T-helper 17 cell (primary cell): ENCODE results near the gene TMEM164. TPM values are rescaled to one million over a fixed set of nuclear protein-coding genes. Genes with fewer than 3 reads are reported as not detected.
A peak's percentile ranks its signal among the peaks of the same experiment; 100 is the strongest.

Experiments used
- ATAC-seq: fragments of 150-1000 bp; cut with Tn5 transposase; 2 replicates; pipeline ENCODE4 v1.10.0; 2021; ENCODE audit warnings: mild to moderate bottlenecking, moderate library complexity
- DNase-seq, 3 donors: peaks; one replicate each; pipeline versions ENCODE4 v3.0.0 to v3.0.0-alpha.2; 2020 to 2021
- H3K9me3 ChIP-seq: one replicate; pipeline ENCODE4 v1.7.0; 2013; ENCODE audit warnings: low read length, mild to moderate bottlenecking; ENCODE audit not compliant: control insufficient read depth, poor library complexity, severe bottlenecking
- H3K27ac Mint-ChIP-seq: one replicate; pipeline ENCODE4 v1.8.0; 2022; ENCODE audit warnings: mild to moderate bottlenecking, moderate library complexity, mixed read lengths
- H3K27me3 Mint-ChIP-seq: one replicate; pipeline ENCODE4 v1.8.0; 2022; ENCODE audit warnings: mixed read lengths
- H3K36me3 Mint-ChIP-seq: one replicate; pipeline ENCODE4 v1.8.0; 2022; ENCODE audit warnings: low read depth, mixed read lengths
- H3K4me1 Mint-ChIP-seq: one replicate; pipeline ENCODE4 v1.8.0; 2022; ENCODE audit warnings: mild to moderate bottlenecking, mixed read lengths
- H3K4me3 Mint-ChIP-seq: one replicate; pipeline ENCODE4 v1.8.0; 2022; ENCODE audit warnings: mild to moderate bottlenecking, moderate library complexity, mixed read lengths
- total RNA-seq, 4 donors: library from RNA in 2 of 4; stranded (reverse) in 2 of 4; gene quantifications; one replicate each; pipeline ENCODE4 v1.2.3 and lab custom pipeline; 2022 to 2026

TMEM164 gene
- total RNA-seq, 2 donors from 2014 or later = 15.1 to 32.7 TPM

DNA sequence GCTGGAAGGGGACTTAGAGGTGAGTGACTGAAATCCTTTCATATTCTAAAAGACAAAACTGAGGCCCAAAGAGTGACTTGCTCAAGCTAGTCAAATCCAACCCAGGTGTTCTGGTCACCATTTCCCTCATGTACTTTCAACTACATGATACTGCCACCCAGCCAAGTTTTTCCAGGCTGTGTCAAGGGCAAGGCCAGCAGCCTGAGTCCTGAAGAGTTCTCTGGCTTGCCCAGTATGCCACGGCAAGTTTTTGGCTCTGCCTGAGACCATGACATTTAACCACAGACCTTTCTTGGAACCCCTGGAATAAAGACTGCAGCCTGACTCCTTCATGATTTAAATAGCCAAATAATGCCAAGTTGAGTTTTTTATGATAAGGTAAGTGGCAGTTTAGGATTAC, 10.7 kb upstream of the TMEM164 start:
- DNase-seq = no peak
- Mint-ChIP-seq H3K27ac (no peak overlapping the region), H3K4me1 (peaks cover 18% of the 10 kb centered on the region), H3K4me3 (no peak overlapping the region), H3K27me3 (no peaks in the 10 kb centered on the region), H3K36me3 (no peaks in the 10 kb centered on the region)
- ATAC-seq = no peak
- no peaks in the 10 kb centered on the region for H3K9me3 ChIP-seq

DNA sequence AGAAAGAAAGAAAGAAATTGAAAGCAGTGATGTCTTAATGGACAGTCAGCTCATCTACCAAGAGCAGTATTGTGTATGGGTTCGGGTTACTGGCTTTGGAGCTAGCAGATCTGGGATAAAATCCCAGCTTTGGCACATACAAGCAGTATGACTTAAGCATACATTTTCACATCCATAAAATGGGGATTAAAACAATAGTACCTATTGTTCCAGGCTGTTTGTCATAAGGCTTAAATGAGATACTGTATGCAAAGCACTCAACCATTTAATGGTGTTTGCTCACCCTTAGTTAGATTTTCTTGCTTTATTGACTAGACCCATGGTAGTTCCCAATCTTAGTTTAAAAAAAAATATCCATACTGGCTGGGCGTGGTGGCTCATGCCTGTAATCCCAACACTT, 7.8 kb upstream of the TMEM164 start:
- H3K27ac Mint-ChIP-seq = no peak overlapping the region
- no peaks in the 10 kb centered on the region for H3K27me3 Mint-ChIP-seq
- no peak for DNase-seq
- H3K4me3 Mint-ChIP-seq = no peak overlapping the region
- no peaks in the 10 kb centered on the region for H3K9me3 ChIP-seq
- no peak for ATAC-seq
- no peaks in the 10 kb centered on the region for H3K36me3 Mint-ChIP-seq
- H3K4me1 Mint-ChIP-seq = peaks cover 13% of the 10 kb centered on the region

DNA sequence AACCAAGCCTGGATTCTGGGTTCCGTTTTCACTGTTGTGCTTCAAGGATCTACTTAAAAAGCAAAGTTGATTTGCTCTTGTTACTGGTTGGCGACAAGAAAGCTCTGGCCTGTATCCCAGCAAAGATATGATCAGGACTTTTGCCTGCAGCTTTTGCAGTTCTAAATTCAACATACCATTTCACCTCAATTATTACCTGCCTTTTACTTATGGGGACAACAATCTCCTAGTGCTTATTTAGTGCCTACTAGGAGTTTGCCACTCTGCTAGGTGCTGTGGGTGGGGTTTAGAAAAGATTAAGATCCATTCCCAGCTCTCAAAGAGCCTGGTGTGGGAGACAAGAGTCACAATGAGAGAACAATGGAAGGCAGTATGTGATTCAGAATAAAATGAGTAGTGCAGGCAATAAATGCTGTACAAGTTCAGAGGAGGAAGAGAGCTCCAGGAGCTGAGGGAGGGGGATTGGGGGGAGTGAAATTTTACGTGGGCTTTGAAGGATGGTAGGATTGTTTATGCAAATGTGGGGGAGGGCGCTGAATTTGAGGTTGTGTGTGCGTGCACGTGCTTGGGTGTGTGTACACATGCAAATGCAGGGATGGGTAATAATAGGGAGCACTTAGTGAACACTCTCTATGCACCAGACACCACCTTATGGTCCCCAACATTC, 5.0 kb upstream of the TMEM164 start:
- Mint-ChIP-seq H3K36me3 (no peaks in the 10 kb centered on the region), H3K27me3 (no peaks in the 10 kb centered on the region), H3K4me3 (no peak overlapping the region), H3K27ac (no peak overlapping the region), H3K4me1 (peaks cover 12% of the 10 kb centered on the region)
- ATAC-seq = no peak
- H3K9me3 ChIP-seq = no peaks in the 10 kb centered on the region
- no peak for DNase-seq

DNA sequence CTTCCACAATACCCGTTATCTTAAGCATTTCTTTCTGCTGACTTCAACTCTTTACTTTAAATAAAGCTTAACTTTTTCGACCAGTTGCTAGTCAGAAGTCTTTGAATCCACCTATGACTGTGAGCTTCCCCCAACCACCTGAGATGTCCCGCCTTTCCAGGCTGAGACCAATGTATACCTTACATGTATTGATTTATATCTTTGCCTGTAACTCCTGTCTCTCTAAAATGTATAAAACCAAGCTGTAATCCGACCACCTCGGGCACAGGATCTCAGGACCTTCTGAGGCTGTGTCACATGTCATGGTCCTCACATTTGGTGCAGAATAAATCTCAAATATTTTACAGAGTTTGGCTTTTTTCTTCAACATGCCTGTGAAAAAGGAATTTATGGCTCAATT, 2.9 kb upstream of the TMEM164 start:
- peaks cover 19% of the 10 kb centered on the region for H3K4me1 Mint-ChIP-seq

DNA sequence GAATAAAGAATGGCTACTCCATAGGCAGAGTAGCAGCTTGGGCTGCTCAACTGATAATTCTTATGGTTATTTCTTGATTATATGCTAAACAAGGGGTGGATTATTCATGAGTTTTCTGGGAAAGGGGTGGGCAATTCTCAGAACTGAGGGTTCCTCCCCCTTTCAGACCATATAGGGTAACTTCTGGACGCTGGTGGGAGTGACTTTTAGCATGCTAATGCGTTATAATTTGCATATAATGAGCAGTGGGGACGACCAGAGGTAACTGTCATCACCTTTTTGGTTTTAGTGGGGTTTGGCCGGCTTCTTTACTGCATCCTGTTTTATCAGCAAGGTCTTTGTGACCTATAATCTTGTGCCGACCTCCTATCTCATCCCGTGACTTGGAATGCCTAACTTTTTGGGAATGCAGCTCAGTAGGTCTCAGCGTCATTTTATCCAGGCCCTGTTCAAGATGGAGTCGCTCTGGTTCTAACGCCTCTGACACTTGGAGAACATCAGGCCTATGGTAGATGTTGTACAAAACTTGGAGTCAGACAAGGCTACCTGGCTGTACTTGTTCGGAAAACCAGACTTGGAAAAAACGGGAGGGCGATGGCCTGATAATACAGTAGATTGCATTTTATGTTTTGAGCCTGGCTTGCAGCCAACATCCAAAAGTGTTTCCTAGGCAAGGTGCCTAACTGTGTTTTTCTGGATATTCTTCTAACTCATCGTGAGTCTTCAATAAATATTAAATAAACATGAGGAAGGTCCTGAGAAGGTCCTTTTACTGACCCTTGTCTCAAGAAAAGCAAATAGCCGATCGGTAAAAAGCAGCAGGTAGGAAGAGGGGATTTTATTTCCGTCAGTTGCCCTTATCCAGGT, 1.8 kb upstream of the TMEM164 start:
- H3K27me3 Mint-ChIP-seq = no peaks in the 10 kb centered on the region
- peak overlapping the region; percentile 92 for H3K4me3 Mint-ChIP-seq
- peaks cover 22% of the 10 kb centered on the region for H3K4me1 Mint-ChIP-seq
- DNase-seq = no peak
- H3K36me3 Mint-ChIP-seq = peaks cover 2% of the 10 kb centered on the region
- no peak for ATAC-seq
- no peaks in the 10 kb centered on the region for H3K9me3 ChIP-seq
- peak overlapping the region; percentile 88 for H3K27ac Mint-ChIP-seq

More for the DNA sequence above, 2.9 kb upstream of the TMEM164 start:
- H3K27ac Mint-ChIP-seq = no peak overlapping the region
- ATAC-seq (no peak), DNase-seq (no peak)
- H3K27me3 Mint-ChIP-seq = no peaks in the 10 kb centered on the region
- peaks cover 2% of the 10 kb centered on the region for H3K36me3 Mint-ChIP-seq
- H3K4me3 Mint-ChIP-seq = no peak overlapping the region
- no peaks in the 10 kb centered on the region for H3K9me3 ChIP-seq

DNA sequence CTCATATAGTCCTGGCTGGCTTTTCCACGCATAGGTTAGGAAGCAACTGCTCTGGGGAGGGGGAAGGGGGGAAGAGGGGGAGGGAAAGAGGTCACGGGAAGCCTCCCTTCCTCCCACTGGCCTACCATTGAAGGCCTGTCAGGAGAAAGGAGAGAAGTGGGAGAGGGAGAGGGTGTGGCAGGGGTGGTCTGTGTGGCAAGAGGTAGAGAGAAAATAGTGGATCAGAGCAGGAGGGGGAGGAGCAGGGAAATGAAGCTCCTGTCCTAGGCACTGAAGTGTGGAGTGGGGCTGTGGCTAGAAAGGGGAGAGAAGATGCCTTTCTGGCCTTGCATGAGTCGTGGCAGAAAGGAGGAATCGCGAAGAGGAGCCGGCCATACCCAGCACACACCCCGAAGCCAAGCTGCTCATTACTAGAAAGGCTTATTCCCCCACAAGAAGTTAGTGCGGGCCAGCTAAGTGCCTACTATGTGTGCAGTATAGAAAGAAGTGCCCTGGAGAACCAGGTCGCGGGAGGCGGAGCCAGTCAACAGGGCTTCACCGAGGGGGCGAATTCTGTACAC, 1.1 kb upstream of the TMEM164 start:
- ATAC-seq (no peak), DNase-seq (no peak)
- Mint-ChIP-seq H3K36me3 (peaks cover 2% of the 10 kb centered on the region), H3K27me3 (no peaks in the 10 kb centered on the region), H3K4me3 (peak overlapping the region; percentile 92), H3K27ac (peak overlapping the region; percentile 88), H3K4me1 (peaks cover 24% of the 10 kb centered on the region)
- no peaks in the 10 kb centered on the region for H3K9me3 ChIP-seq

DNA sequence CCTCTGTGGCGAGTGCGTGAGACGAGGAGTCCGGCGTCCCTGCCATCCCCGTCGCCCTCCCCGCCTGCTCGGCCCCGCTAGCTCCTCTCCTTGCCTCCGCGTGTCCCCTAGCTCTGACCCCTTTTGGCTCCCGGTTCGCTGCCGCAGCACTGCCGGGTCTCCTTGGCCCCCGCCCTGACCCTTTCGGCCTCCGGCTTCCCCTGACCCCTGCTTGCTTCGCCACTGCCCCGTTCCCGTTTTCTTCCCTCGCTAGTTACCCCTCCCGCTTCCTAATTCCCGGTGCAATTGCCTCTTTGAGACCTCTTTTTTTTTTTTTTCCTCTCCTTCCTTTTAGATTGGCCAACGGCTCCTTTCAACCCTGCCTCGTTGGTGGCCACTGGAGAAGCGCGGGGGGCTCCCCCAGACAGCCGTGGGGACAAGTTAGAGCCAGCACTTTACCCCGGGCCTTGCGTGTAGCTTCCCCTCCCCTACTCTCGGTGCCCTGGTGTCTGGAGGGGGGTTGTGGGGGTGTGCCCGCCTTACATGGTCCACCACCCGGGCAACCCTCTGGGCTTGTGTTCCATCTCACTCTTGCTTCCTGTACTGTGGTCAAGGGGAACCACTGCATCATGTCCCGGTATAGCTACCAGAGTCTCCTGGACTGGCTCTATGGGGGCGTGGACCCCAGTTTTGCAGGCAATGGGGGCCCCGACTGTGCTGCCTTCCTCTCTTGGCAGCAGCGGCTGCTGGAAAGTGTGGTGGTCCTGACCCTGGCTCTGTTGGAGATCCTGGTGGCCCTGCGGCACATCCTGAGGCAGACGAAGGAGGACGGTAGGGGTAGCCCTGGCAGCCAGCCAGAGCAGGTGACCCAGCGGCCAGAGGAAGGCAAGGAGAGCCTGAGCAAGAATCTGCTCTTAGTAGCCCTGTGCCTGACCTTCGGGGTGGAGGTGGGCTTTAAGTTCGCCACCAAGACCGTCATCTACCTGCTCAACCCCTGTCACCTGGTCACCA, 548 bp downstream of the TMEM164 start:
- ATAC-seq = no peak
- no peak for DNase-seq
- Mint-ChIP-seq H3K27me3 (no peaks in the 10 kb centered on the region), H3K4me3 (peak overlapping the region; percentile 96), H3K36me3 (peaks cover 2% of the 10 kb centered on the region), H3K27ac (peak overlapping the region; percentile 89), H3K4me1 (peaks cover 24% of the 10 kb centered on the region)
- H3K9me3 ChIP-seq = no peaks in the 10 kb centered on the region

DNA sequence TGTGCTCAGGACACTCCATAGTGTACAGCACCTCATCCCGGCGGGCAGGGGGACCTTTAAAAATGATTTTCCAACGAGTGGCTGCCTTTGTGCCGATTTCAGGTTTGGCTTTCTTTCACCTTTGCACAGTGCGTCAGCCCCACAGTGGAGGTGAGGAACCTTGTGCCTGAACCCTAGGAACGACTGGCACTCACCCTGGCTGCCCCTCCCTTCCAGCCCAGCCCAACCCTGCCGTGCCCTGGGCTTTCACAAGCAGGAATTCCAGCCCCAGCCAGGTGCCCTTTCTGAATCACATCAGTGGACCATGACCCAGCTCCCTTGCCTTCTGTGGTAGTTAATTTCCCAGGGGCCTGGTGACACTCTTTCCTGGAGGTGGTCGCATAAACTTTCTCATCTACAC, 1.3 kb downstream of the TMEM164 start:
- Mint-ChIP-seq H3K27me3 (no peaks in the 10 kb centered on the region), H3K36me3 (peaks cover 2% of the 10 kb centered on the region), H3K4me3 (peak overlapping the region; percentile 96), H3K4me1 (peaks cover 24% of the 10 kb centered on the region), H3K27ac (no peak overlapping the region)
- ATAC-seq (no peak), DNase-seq (no peak)
- H3K9me3 ChIP-seq = no peaks in the 10 kb centered on the region

DNA sequence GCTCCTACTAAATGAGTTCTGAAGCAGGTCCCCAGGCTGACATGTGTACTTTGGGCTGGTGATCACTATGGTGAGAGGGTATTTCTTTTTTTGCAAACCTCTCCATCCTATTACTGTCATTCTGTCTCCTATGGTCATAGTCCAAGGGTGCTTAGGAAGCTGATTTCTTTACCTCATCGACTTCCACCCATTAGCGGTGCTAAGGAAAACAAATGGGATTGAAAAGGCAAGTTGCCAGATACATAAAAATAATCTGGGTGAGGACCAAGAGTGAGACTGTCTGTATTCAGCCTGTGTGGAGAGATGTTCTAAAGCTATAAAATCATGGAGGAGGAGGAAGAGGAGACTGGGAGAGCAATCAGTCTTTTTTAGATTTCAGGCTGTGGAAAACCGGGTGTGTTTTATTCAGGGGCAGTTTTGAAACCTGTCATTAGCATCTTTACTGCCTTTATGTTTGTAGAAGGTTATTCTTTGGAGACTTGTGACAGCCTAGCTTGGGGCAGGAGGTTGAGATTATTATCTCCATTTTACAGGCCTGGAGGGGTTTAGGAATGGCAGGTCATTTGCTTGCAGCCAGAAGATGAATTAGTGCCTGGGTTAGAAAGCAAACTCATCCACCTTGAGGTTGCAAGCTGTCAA, 1.9 kb downstream of the TMEM164 start:
- Mint-ChIP-seq H3K4me3 (peak overlapping the region; percentile 39), H3K27me3 (no peaks in the 10 kb centered on the region), H3K36me3 (peaks cover 2% of the 10 kb centered on the region), H3K27ac (no peak overlapping the region), H3K4me1 (peaks cover 24% of the 10 kb centered on the region)
- no peaks in the 10 kb centered on the region for H3K9me3 ChIP-seq
- ATAC-seq (no peak), DNase-seq (no peak)

DNA sequence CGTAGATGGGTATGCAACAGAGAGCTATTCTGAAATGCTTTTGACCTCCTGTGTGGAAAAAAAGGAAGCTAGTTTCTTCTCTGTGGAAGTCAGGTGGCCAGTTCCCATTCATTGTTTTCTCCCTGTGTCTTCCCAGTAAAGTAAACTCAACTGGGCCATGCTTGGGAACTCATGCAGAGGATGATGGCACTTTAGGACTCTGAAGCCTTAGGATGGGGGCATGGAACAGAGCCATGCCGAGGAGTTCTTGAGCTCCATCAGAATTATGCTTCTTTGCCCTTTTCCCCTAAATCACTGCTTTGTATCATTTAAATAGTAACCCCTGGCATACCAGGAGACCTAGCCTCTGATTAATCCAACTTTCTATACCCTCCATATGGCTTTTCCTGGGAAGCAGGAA, 3.2 kb downstream of the TMEM164 start:
- H3K4me3 Mint-ChIP-seq = no peak overlapping the region
- ATAC-seq (no peak), DNase-seq (no peak)
- no peaks in the 10 kb centered on the region for H3K27me3 Mint-ChIP-seq
- no peaks in the 10 kb centered on the region for H3K9me3 ChIP-seq
- peak overlapping the region; percentile 57 for H3K27ac Mint-ChIP-seq
- peaks cover 27% of the 10 kb centered on the region for H3K4me1 Mint-ChIP-seq
- peaks cover 7% of the 10 kb centered on the region for H3K36me3 Mint-ChIP-seq

DNA sequence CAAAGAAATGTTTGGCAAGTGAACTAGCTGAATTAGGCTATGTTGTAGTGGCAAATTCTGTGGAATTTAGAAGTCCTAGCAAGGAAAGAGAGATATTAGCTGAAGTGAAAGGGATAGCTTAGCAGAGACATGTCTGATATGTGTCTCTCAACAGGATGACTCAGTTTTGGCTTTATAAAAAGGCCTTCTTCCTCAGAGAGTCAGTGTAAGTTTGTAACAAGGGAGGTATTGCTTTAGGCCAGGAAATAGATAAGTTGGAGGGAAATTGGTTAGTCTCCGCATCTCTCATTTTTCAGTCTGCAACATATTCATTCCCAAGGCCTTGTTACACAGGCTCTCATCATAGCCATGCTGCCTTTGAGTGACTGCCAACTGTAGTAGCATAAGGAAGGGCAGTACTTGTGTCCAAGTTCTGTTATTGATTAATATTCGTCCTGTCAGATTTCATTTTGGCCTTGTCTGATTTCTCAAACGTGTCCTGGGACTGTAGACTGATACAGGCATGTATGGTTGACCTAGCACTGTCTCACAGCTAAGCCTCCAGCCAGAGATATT, 4.0 kb downstream of the TMEM164 start:
- no peaks in the 10 kb centered on the region for H3K9me3 ChIP-seq
- no peak overlapping the region for H3K4me3 Mint-ChIP-seq
- peak overlapping the region; percentile 57 for H3K27ac Mint-ChIP-seq
- H3K4me1 Mint-ChIP-seq = peaks cover 28% of the 10 kb centered on the region
- peaks cover 7% of the 10 kb centered on the region for H3K36me3 Mint-ChIP-seq
- no peaks in the 10 kb centered on the region for H3K27me3 Mint-ChIP-seq
- ATAC-seq (no peak), DNase-seq (no peak)

DNA sequence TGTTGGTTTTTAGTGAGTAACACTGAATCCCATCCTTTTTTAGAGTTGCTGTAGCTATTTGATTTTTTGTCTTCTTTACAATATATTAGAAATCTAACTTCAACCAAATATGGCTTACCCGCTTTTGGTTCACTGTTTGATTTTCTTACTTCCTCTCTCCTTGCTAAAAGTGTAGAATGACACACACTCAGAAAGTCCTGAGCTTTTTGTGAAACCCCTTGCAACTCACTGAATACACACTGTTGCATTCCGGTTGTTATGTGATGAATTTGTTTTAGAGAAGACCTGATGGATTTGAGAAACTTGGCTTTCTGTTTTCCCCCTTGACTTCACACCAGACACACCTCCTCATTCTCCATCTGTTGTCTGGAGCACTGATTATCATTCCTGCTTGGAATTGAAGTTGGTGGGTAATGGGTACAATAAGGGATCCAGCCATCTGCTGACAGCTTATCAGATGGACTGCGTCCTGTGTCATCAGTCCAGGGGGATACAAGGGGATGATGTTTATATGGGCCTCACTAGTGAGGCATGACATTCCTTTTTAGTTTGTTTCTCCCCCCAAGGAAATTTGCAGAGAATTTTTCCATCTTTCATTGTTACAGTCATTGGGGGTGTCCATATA, 5.2 kb downstream of the TMEM164 start:
- ATAC-seq = no peak
- Mint-ChIP-seq H3K4me1 (peaks cover 31% of the 10 kb centered on the region), H3K27ac (no peak overlapping the region), H3K36me3 (peaks cover 9% of the 10 kb centered on the region), H3K27me3 (no peaks in the 10 kb centered on the region), H3K4me3 (no peak overlapping the region)
- DNase-seq = no peak
- no peaks in the 10 kb centered on the region for H3K9me3 ChIP-seq
